Esophagus muscularis mucosa (tissue), 3 donors: ENCODE data around the gene TMED5.

Source experiments
- CTCF ChIP-seq, 3 experiments: fragments of 200-600 bp in 2 of 3; fragments of 450-650 bp in 1 of 3; sonication (generic) in 2 of 3; IDR thresholded peaks; one replicate each; pipeline ENCODE4 v1.5.1; 2017 to 2019; ENCODE audit warnings: antibody characterized with exemption in 3 of 3, mild to moderate bottlenecking in 2 of 3, moderate library complexity in 1 of 3
- POLR2A ChIP-seq: fragments of 450-650 bp; IDR thresholded peaks from one replicate; pipeline ENCODE4 v1.6.1; 2017; ENCODE audit warnings: antibody characterized with exemption, moderate library complexity, mild to moderate bottlenecking, low read depth

GRCh38 chr1:93206567-93206954 is 26.3 kb upstream of the TMED5 start:
- no peak for TF ChIP-seq CTCF (IDR thresholded peaks at IDR 0.05)
- no peak for TF ChIP-seq POLR2A
